Motor neuron (in vitro differentiated cells): ENCODE measurements around the gene ABCC12. TPM values are rescaled to one million over a fixed set of nuclear protein-coding genes. Genes with fewer than 3 reads are reported as not detected.

Experiments
- ATAC-seq, 8 experiments: fragments of 200-7000 bp; cut with Tn5 transposase; replicated peaks in 6 of 8; 2 replicates each; pipeline ENCODE4 v1.8.0; 2021; ENCODE audit warnings: mild to moderate bottlenecking in 8 of 8, moderate library complexity in 8 of 8
- H3K27ac ChIP-seq, 2 donors: fragments of 250-450 bp; sonication (Bioruptor Pico); 2 replicates each; pipeline ENCODE4 v1.9.0; 2021; ENCODE audit warnings: antibody characterized with exemption in 2 of 2, mild to moderate bottlenecking in 2 of 2, moderate library complexity in 1 of 2
- H3K4me1 ChIP-seq, 2 donors: fragments of 250-450 bp; sonication (Bioruptor Pico); replicated peaks in 1 of 2; 2 replicates each; pipeline ENCODE4 v1.6.1; 2021; ENCODE audit warnings: antibody characterized with exemption in 2 of 2, mild to moderate bottlenecking in 2 of 2, moderate library complexity in 1 of 2
- H3K4me3 ChIP-seq, 5 donors: fragments of 250-450 bp; sonication (Bioruptor Pico); 2 replicates each; pipeline ENCODE4 v1.9.0; 2021; ENCODE audit warnings: antibody characterized with exemption in 5 of 5, mild to moderate bottlenecking in 5 of 5, moderate library complexity in 4 of 5
- WGBS, 10 experiments: fragments of 450-650 bp; shearing (Covaris generic); methylation state at CpG; one replicate each; pipeline ENCODE4 v1.0.0; 2022; 5-methylcytosine and 5-hydroxymethylcytosine counted together
- in situ Hi-C, 9 experiments: fragments of 400-800 bp; cut with MboI; loops; one replicate each; pipeline ENCODE4 v1.15.0; 2021; ENCODE audit warnings: low sequenced_read_pairs in 9 of 9, low pct_unique_long_range_greater_than_20kb in 2 of 9; ENCODE audit not compliant: unreplicated experiment in 9 of 9
- total RNA-seq, 8 experiments: library from RNA; unstranded; fragments of 300-600 nt; gene quantifications; 2 replicates each; pipeline versions ENCODE4 v1.2.3 to v1.2.4, GENCODE V29; 2022

Gene ABCC12
- under 1 TPM in 6 of 8 experiments, not detected in 2; 0.05 to 0.56 (median 0.25) TPM for total RNA-seq

- Histone ChIP-seq H3K27ac (no peak within 1 kb of the TSS), H3K4me1 (no peaks in the 10 kb centered on the region), H3K4me3 (peak within 1 kb of the TSS in 1 of 5 donors; percentile 1)
- in situ Hi-C loops, result loop anchor here (10.0 to 25.0 kb wide), 2 partner anchors 1011 to 1019 kb away; partner anchors contain the start of gene NETO2 (in 9 of the 9)
- 24 to 100% (median 79%) methylated on average over 1 to 16 of the region's 24 CpGs; no CpG with 5 or more reads in 5 of the 10 experiments for WGBS, 10 experiments
- peak in 4 of 8 experiments; percentile 17 to 71 (median 23) for ATAC-seq
Measured at GRCh38 chr16:48155926-48156789, at the start of gene ABCC12. TSS of gene ABCC12 (minus strand) at chr16:48155993. CDS start at chr16:48146424, 9,569 bp downstream.

- H3K4me1 ChIP-seq, result no peaks in the 10 kb centered on the region
- no peak overlapping the region for H3K27ac ChIP-seq
- no peak overlapping the region for H3K4me3 ChIP-seq
- 49 to 100% (median 69%) methylated on average over 1 to 6 of the region's 6 CpGs; no CpG with 5 or more reads in 1 of the 10 experiments for WGBS, 10 experiments
- in situ Hi-C loops, result no loop called here
- ATAC-seq, result no peak
Measured at GRCh38 chr16:48204825-48205151, 49.0 kb upstream of the ABCC12 start.

GRCh38 chr16:48203974-48204824 is 48.4 kb upstream of the ABCC12 start:
- 0 to 85% (median 71%) methylated on average over 1 to 7 of the region's 8 CpGs; no CpG with 5 or more reads in 1 of the 10 experiments for WGBS, 10 experiments
- in situ Hi-C loops, result no loop called here
- H3K4me3 ChIP-seq, result no peak overlapping the region
- H3K4me1 ChIP-seq, result no peaks in the 10 kb centered on the region
- no peak overlapping the region for H3K27ac ChIP-seq
- ATAC-seq, result no peak

GRCh38 chr16:48201515-48202201 is 45.9 kb upstream of the ABCC12 start:
- peak in 2 of 8 experiments; percentile 57 to 96 for ATAC-seq
- WGBS, 10 experiments, result 20 to 100% (median 60%) methylated on average over 1 to 6 of the region's 6 CpGs; no CpG with 5 or more reads in 2 of the 10 experiments
- no peak overlapping the region for H3K27ac ChIP-seq
- H3K4me1 ChIP-seq, result no peaks in the 10 kb centered on the region
- in situ Hi-C loops, result no loop called here
- H3K4me3 ChIP-seq, result no peak overlapping the region

- 40 to 100% (median 87%) methylated on average over 1 to 3 of the region's 3 CpGs; no CpG with 5 or more reads in 5 of the 10 experiments for WGBS, 10 experiments
- Histone ChIP-seq H3K4me3 (no peak overlapping the region), H3K27ac (no peak overlapping the region), H3K4me1 (no peaks in the 10 kb centered on the region)
- no peak for ATAC-seq
- in situ Hi-C loops, result no loop called here
Measured at GRCh38 chr16:48197294-48197693, 41.5 kb upstream of the ABCC12 start.

- ATAC-seq, result peak in 5 of 8 experiments; percentile 51 to 95 (median 85)
- Histone ChIP-seq H3K4me3 (no peak overlapping the region), H3K4me1 (no peaks in the 10 kb centered on the region), H3K27ac (no peak overlapping the region)
- WGBS, 10 experiments, result 0 to 67% (median 50%) methylated on average over 1 to 5 of the region's 5 CpGs; no CpG with 5 or more reads in 3 of the 10 experiments
- in situ Hi-C loops, result no loop called here
Measured at GRCh38 chr16:48194828-48195556, 39.2 kb upstream of the ABCC12 start.

- H3K27ac ChIP-seq, result no peak overlapping the region
- H3K4me3 ChIP-seq, result no peak overlapping the region
- in situ Hi-C loops, result no loop called here
- H3K4me1 ChIP-seq, result no peaks in the 10 kb centered on the region
- 20 to 100% (median 54%) methylated on average over 1 to 3 of the region's 7 CpGs; no CpG with 5 or more reads in 3 of the 10 experiments for WGBS, 10 experiments
- no peak for ATAC-seq
Measured at GRCh38 chr16:48193846-48194245, 38.1 kb upstream of the ABCC12 start.

- Histone ChIP-seq H3K27ac (no peak overlapping the region), H3K4me3 (no peak overlapping the region), H3K4me1 (no peaks in the 10 kb centered on the region)
- in situ Hi-C loops, result no loop called here
- WGBS, 10 experiments, result 62 to 100% (median 74%) methylated on average over 1 to 6 of the region's 6 CpGs; no CpG with 5 or more reads in 2 of the 10 experiments
- no peak for ATAC-seq
Measured at GRCh38 chr16:48188449-48189102, 32.8 kb upstream of the ABCC12 start.

- in situ Hi-C loops, result no loop called here
- Histone ChIP-seq H3K27ac (no peak overlapping the region), H3K4me1 (no peaks in the 10 kb centered on the region), H3K4me3 (no peak overlapping the region)
- ATAC-seq, result peak in 3 of 8 experiments; percentile 50 to 87 (median 80)
- 23 to 96% (median 80%) methylated on average over 1 to 4 of the region's 4 CpGs; no CpG with 5 or more reads in 3 of the 10 experiments for WGBS, 10 experiments
Measured at GRCh38 chr16:48187779-48188178, 32.0 kb upstream of the ABCC12 start.

GRCh38 chr16:48184681-48185080 is 28.9 kb upstream of the ABCC12 start:
- H3K27ac ChIP-seq, result no peak overlapping the region
- H3K4me1 ChIP-seq, result no peaks in the 10 kb centered on the region
- H3K4me3 ChIP-seq, result no peak overlapping the region
- in situ Hi-C loops, result no loop called here
- ATAC-seq, result no peak
- WGBS, 10 experiments, result 40 to 100% (median 75%) methylated on average over 1 to 5 of the region's 6 CpGs; no CpG with 5 or more reads in 3 of the 10 experiments

GRCh38 chr16:48182979-48183537 is 27.3 kb upstream of the ABCC12 start:
- Histone ChIP-seq H3K4me1 (no peaks in the 10 kb centered on the region), H3K4me3 (no peak overlapping the region), H3K27ac (no peak overlapping the region)
- in situ Hi-C loops, result no loop called here
- WGBS, 10 experiments, result 30 to 87% (median 77%) methylated on average over 1 to 6 of the region's 8 CpGs; no CpG with 5 or more reads in 2 of the 10 experiments
- no peak for ATAC-seq
